Naive thymus-derived CD4-positive, alpha-beta T cell (primary cell): ENCODE results near the gene RNU1-3. TPM values are rescaled to one million over a fixed set of nuclear protein-coding genes. Genes with fewer than 3 reads are reported as not detected.
"Not testable (repeated sequence)": the region's sequence is repeated elsewhere in the genome, so short reads cannot be mapped to it uniquely, and the experiment has no call there.

Experiments
- ATAC-seq: fragments of 150-1000 bp; cut with Tn5 transposase; 2 replicates; pipeline ENCODE4 v1.10.0; 2021; ENCODE audit warnings: mild to moderate bottlenecking, moderate library complexity
- CTCF ChIA-PET: fragments of 350-600 bp; sonication (Branson Sonifier 250); formaldehyde crosslinking; loops from one replicate; lab custom pipeline; 2021; ENCODE audit warnings: antibody characterized with exemption; lab: Charles Lee
- POLR2A ChIA-PET: fragments of 350-600 bp; sonication (Branson Sonifier 250); formaldehyde crosslinking; loops from one replicate; lab custom pipeline; 2021; ENCODE audit warnings: antibody characterized with exemption, inconsistent platforms; lab: Charles Lee
- DNase-seq, 9 donors: peaks; one replicate each; pipeline versions ENCODE4 v3.0.0 to v3.0.0-alpha.2; 2020 to 2022; ENCODE audit warnings: mixed read lengths in 1 of 9
- H3K27ac ChIP-seq: one replicate; pipeline ENCODE4 v1.7.0; 2013; ENCODE audit warnings: mild to moderate bottlenecking, low read depth, low read length, moderate library complexity
- H3K27me3 ChIP-seq, 2 donors: one replicate each; pipeline ENCODE4 v1.7.0; 2013; ENCODE audit warnings: low read length in 2 of 2, mild to moderate bottlenecking in 2 of 2, moderate library complexity in 2 of 2; ENCODE audit not compliant: control insufficient read depth in 2 of 2, insufficient read depth in 2 of 2
- H3K36me3 ChIP-seq, 3 experiments: 1 replicate in 2 of 3; 2 replicates in 1 of 3; pipeline ENCODE4 v1.7.0; 2013; ENCODE audit warnings: low read length in 3 of 3, mild to moderate bottlenecking in 3 of 3, moderate library complexity in 1 of 3; ENCODE audit not compliant: insufficient read depth in 3 of 3, control insufficient read depth in 2 of 3
- H3K4me1 ChIP-seq, 2 donors: one replicate each; pipeline ENCODE4 v1.7.0; 2013; ENCODE audit warnings: low read length in 2 of 2, mild to moderate bottlenecking in 2 of 2, moderate library complexity in 1 of 2; ENCODE audit not compliant: control insufficient read depth in 2 of 2, insufficient read depth in 2 of 2
- H3K4me3 ChIP-seq: 2 replicates; pipeline ENCODE4 v1.7.0; 2013; ENCODE audit warnings: mild to moderate bottlenecking, low read length
- H3K9me3 ChIP-seq, 3 experiments: 1 replicate in 2 of 3; 2 replicates in 1 of 3; pipeline ENCODE4 v1.7.0; 2013; ENCODE audit warnings: low read length in 3 of 3; ENCODE audit not compliant: control insufficient read depth in 2 of 3
- H3K27ac Mint-ChIP-seq, 9 donors: one replicate each; pipeline ENCODE4 v1.8.0; 2020 to 2022; ENCODE audit warnings: mixed read lengths in 9 of 9, mild to moderate bottlenecking in 8 of 9, moderate library complexity in 5 of 9, inconsistent platforms in 2 of 9
- H3K27me3 Mint-ChIP-seq, 5 donors: one replicate each; pipeline ENCODE4 v1.8.0; 2021 to 2022; ENCODE audit warnings: mixed read lengths in 5 of 5, mild to moderate bottlenecking in 1 of 5
- H3K36me3 Mint-ChIP-seq, 5 donors: one replicate each; pipeline ENCODE4 v1.8.0; 2020 to 2022; ENCODE audit warnings: mixed read lengths in 5 of 5, mild to moderate bottlenecking in 3 of 5, inconsistent platforms in 1 of 5
- H3K4me1 Mint-ChIP-seq, 7 donors: one replicate each; pipeline ENCODE4 v1.8.0; 2020 to 2022; ENCODE audit warnings: mixed read lengths in 7 of 7, mild to moderate bottlenecking in 3 of 7, inconsistent platforms in 1 of 7
- H3K4me3 Mint-ChIP-seq, 10 donors: one replicate each; pipeline ENCODE4 v1.8.0; 2020 to 2022; ENCODE audit warnings: mild to moderate bottlenecking in 10 of 10, mixed read lengths in 10 of 10, moderate library complexity in 6 of 10, inconsistent platforms in 2 of 10
- H3K9me3 Mint-ChIP-seq, 11 donors: one replicate each; pipeline ENCODE4 v1.8.0; 2020 to 2022; ENCODE audit warnings: mixed read lengths in 11 of 11, mild to moderate bottlenecking in 4 of 11, inconsistent platforms in 1 of 11, moderate library complexity in 1 of 11
- intact Hi-C, 2 donors: fragments of 100-400 bp; cut with micrococcal nuclease; formaldehyde crosslinking; loops; one replicate each; pipeline ENCODE4 v1.15.1; 2023
- polyA plus RNA-seq, 2 donors: library from polyadenylated mRNA; unstranded; fragments of 300-500 nt; fragmentation: Illumina TruSeq; gene quantifications; one replicate each; pipeline ENCODE4 v1.2.3, GENCODE V29; 2021
- total RNA-seq, 6 experiments: library from RNA in 5 of 6; stranded (reverse) in 5 of 6; gene quantifications; 1 replicate in 5 of 6; 2 replicates in 1 of 6; pipeline ENCODE4 v1.2.3 and lab custom pipeline; 2021 to 2026

Gene RNU1-3
- total and polyA plus RNA-seq, 7 experiments from 2014 or later: 2,341 to 4,458 (median 3,337) TPM; not detected in 2

GRCh38 chr1:16644193-16644481, 22.6 kb downstream of the RNU1-3 start:
- ATAC-seq: peak; percentile 43
- H3K9me3 ChIP-seq: no peaks in the 10 kb centered on the region
- H3K36me3 ChIP-seq: peaks cover 0 to 4% (median 0%) of the 10 kb centered on the region in 3 experiments
- POLR2A ChIA-PET: interaction anchor here (1.3 to 1.9 kb wide), 5 partner anchors 9 to 261 kb away, joined by 5 to 13 read pairs (median 6); partner anchors contain the start of gene NBPF1
- Mint-ChIP-seq H3K27me3 (peaks cover 0 to 9% (median 0%) of the 10 kb centered on the region in 5 donors), H3K4me1 (peaks cover 0 to 3% (median 0%) of the 10 kb centered on the region in 7 donors), H3K4me3 (no peak overlapping the region), H3K9me3 (no peaks in the 10 kb centered on the region), H3K36me3 (no peaks in the 10 kb centered on the region), H3K27ac (no peak overlapping the region)
- no peak for DNase-seq
- H3K27ac ChIP-seq: peak overlapping the region; percentile 80
- CTCF ChIA-PET: no interaction called here
- peaks cover 21 to 27% of the 10 kb centered on the region in 2 donors for H3K4me1 ChIP-seq
- H3K4me3 ChIP-seq: peak overlapping the region; percentile 89
- intact Hi-C loops: loop anchor here in 1 of 2 donors (1.0 kb wide), 1 partner anchor 277 kb away; the partner anchor contains the start of gene SZRD1
- H3K27me3 ChIP-seq: no peaks in the 10 kb centered on the region

- intact Hi-C loops: loop anchor here in 1 of 2 donors (1.0 kb wide), 1 partner anchor 276 kb away; the partner anchor contains the start of gene SZRD1
- CTCF ChIA-PET, H3K4me3 Mint-ChIP-seq, H3K36me3 ChIP-seq, H3K9me3 ChIP-seq, H3K9me3 Mint-ChIP-seq, H3K27ac Mint-ChIP-seq, H3K27me3 Mint-ChIP-seq, H3K27me3 ChIP-seq, H3K4me1 Mint-ChIP-seq, ATAC-seq, H3K36me3 Mint-ChIP-seq: not testable (repeated sequence)
- Histone ChIP-seq H3K4me3 (peak overlapping the region; percentile 89), H3K27ac (peak overlapping the region; percentile 80), H3K4me1 (peaks cover 21 to 27% of the 10 kb centered on the region in 2 donors)
- peak in 3 of 9 donors; percentile 9 to 40 (median 10) for DNase-seq
- POLR2A ChIA-PET: interaction anchor here (1.2 to 1.9 kb wide), 6 partner anchors 8 to 261 kb away, joined by 3 to 13 read pairs (median 6); partner anchors contain the start of gene NBPF1
These were observed 23.1 kb downstream of the RNU1-3 start for GRCh38 chr1:16643476-16644192.

- H3K27me3 ChIP-seq, H3K9me3 ChIP-seq, CTCF ChIA-PET, H3K36me3 ChIP-seq, H3K27ac Mint-ChIP-seq, H3K4me1 Mint-ChIP-seq, H3K36me3 Mint-ChIP-seq, intact Hi-C loops, H3K4me3 Mint-ChIP-seq, H3K4me3 ChIP-seq, ATAC-seq, H3K9me3 Mint-ChIP-seq, H3K27me3 Mint-ChIP-seq: not testable (repeated sequence)
- POLR2A ChIA-PET: interaction anchor here (1.2 to 1.9 kb wide), 2 partner anchors 30 to 262 kb away, joined by 3 to 13 read pairs; partner anchors contain the start of gene NBPF1
- H3K27ac ChIP-seq: peak overlapping the region; percentile 34
- DNase-seq: peak in 2 of 9 donors; percentile 15 to 41
- H3K4me1 ChIP-seq: peaks cover 21 to 27% of the 10 kb centered on the region in 2 donors
These were observed 23.7 kb downstream of the RNU1-3 start for GRCh38 chr1:16643001-16643411.

- H3K9me3 Mint-ChIP-seq, H3K27me3 Mint-ChIP-seq, H3K27me3 ChIP-seq, ATAC-seq, CTCF ChIA-PET, H3K4me3 ChIP-seq, intact Hi-C loops, H3K4me1 Mint-ChIP-seq, H3K9me3 ChIP-seq, H3K36me3 ChIP-seq, H3K36me3 Mint-ChIP-seq: not testable (repeated sequence)
- POLR2A ChIA-PET: interaction anchor here (1.2 kb wide), 1 partner anchor 263 kb away, joined by 3 read pairs; no protein-coding TSS in a partner anchor
- peak overlapping the region in 1 of 10 donors; percentile 23 for H3K4me3 Mint-ChIP-seq
- Histone ChIP-seq H3K4me1 (peaks cover 21 to 27% of the 10 kb centered on the region in 2 donors), H3K27ac (peak overlapping the region; percentile 34)
- peak in 2 of 9 donors; percentile 5 to 37 for DNase-seq
- H3K27ac Mint-ChIP-seq: peak overlapping the region in 1 of 9 donors; percentile 26
These were observed 24.5 kb downstream of the RNU1-3 start for GRCh38 chr1:16642025-16642966.

GRCh38 chr1:16641159-16641975, 25.4 kb downstream of the RNU1-3 start:
- H3K27ac Mint-ChIP-seq, H3K4me3 ChIP-seq, ATAC-seq, H3K27me3 ChIP-seq, H3K4me1 Mint-ChIP-seq, H3K27ac ChIP-seq, H3K4me3 Mint-ChIP-seq, DNase-seq, intact Hi-C loops, POLR2A ChIA-PET, H3K27me3 Mint-ChIP-seq, CTCF ChIA-PET, H3K9me3 ChIP-seq, H3K36me3 Mint-ChIP-seq, H3K9me3 Mint-ChIP-seq: not testable (repeated sequence)
- Histone ChIP-seq H3K4me1 (peaks cover 21 to 27% of the 10 kb centered on the region in 2 donors), H3K36me3 (peaks cover 0 to 10% (median 0%) of the 10 kb centered on the region in 3 experiments)
